SK-N-SH (cell line): Measurements from ENCODE around the gene LRRC72. TPM values are rescaled to one million over a fixed set of nuclear protein-coding genes. Genes with fewer than 3 reads are reported as not detected.

ENCODE experiments used
- CTCF ChIA-PET: fragments of 300-600, 350-600 bp; formaldehyde crosslinking; extraction: SDS; loops from one replicate; lab custom pipeline; 2021; lab: Yijun Ruan, JAX
- POLR2A ChIA-PET: fragments of 350-600 bp; sonication (Branson Sonifier 250); formaldehyde crosslinking; extraction: SDS; loops from one replicate; lab custom pipeline; 2020; ENCODE audit warnings: antibody characterized with exemption, inconsistent platforms; lab: Yijun Ruan, JAX
- DNase-seq: peaks from one replicate; pipeline ENCODE4 v3.0.0; 2012
- H2AFZ ChIP-seq: fragments of 200-600 bp; sonication (generic); 2 replicates; pipeline ENCODE4 v1.8.1; 2016; ENCODE audit warnings: antibody characterized with exemption, mild to moderate bottlenecking, low read depth
- H3F3A ChIP-seq: fragments of 200-600 bp; sonication (generic); replicated peaks from 2 replicates; pipeline ENCODE3; 2016; ENCODE audit warnings: antibody characterized with exemption, mild to moderate bottlenecking; ENCODE audit not compliant: insufficient read depth
- H3K27ac ChIP-seq, 2 experiments: fragments of 200-500 bp in 1 of 2; fragments of 200-600 bp in 1 of 2; sonication (Bioruptor generic) in 1 of 2; sonication (generic), shearing (Covaris generic) in 1 of 2; 2 replicates each; pipeline versions ENCODE4 v1.5.1 to v1.6.1; 2014 to 2016; ENCODE audit warnings: low read depth in 2 of 2, inconsistent platforms in 1 of 2, low read length in 1 of 2, mild to moderate bottlenecking in 1 of 2, mixed read lengths in 1 of 2
- H3K27me3 ChIP-seq: fragments of 200-600 bp; sonication (generic), shearing (Covaris generic); 2 replicates; pipeline ENCODE4 v1.6.1; 2016; ENCODE audit warnings: mixed run types; ENCODE audit not compliant: insufficient read depth
- H3K36me3 ChIP-seq, 2 experiments: fragments of 200-500 bp in 1 of 2; fragments of 200-600 bp in 1 of 2; sonication (Bioruptor generic) in 1 of 2; sonication (generic) in 1 of 2; replicated peaks in 1 of 2; 2 replicates each; pipeline versions ENCODE3 to v1.5.1; 2014 to 2016; ENCODE audit warnings: low read length in 1 of 2, mild to moderate bottlenecking in 1 of 2; ENCODE audit not compliant: insufficient read depth in 2 of 2, control insufficient read depth in 1 of 2
- H3K4me1 ChIP-seq, 2 experiments: fragments of 200-500 bp in 1 of 2; fragments of 200-600 bp in 1 of 2; sonication (Bioruptor generic) in 1 of 2; sonication (generic), shearing (Covaris generic) in 1 of 2; 2 replicates each; pipeline versions ENCODE4 v1.5.1 to v1.6.1; 2014 to 2016; ENCODE audit warnings: low read depth in 1 of 2, low read length in 1 of 2, mixed run types in 1 of 2; ENCODE audit not compliant: insufficient read depth in 2 of 2, control insufficient read depth in 1 of 2
- H3K4me2 ChIP-seq: fragments of 200-600 bp; sonication (generic), shearing (Covaris generic); 2 replicates; pipeline ENCODE4 v1.6.1; 2017; ENCODE audit warnings: mixed run types
- H3K4me3 ChIP-seq, 2 experiments: fragments of 200-500 bp in 1 of 2; fragments of 200-600 bp in 1 of 2; sonication (Bioruptor generic) in 1 of 2; sonication (generic), shearing (Covaris generic) in 1 of 2; 2 replicates each; pipeline versions ENCODE4 v1.5.1 to v1.8.1; 2014 to 2016; ENCODE audit warnings: low read depth in 2 of 2, inconsistent platforms in 1 of 2, low read length in 1 of 2, mild to moderate bottlenecking in 1 of 2, mixed read lengths in 1 of 2, moderate library complexity in 1 of 2
- H3K79me2 ChIP-seq: fragments of 200-600 bp; sonication (generic); 2 replicates; pipeline ENCODE4 v1.8.1; 2017; ENCODE audit warnings: mild to moderate bottlenecking; ENCODE audit not compliant: insufficient read depth
- H3K9ac ChIP-seq: fragments of 200-600 bp; sonication (generic); 2 replicates; pipeline ENCODE4 v1.6.1; 2017; ENCODE audit warnings: mixed run types
- H3K9me2 ChIP-seq: fragments of 200-600 bp; sonication (generic); 2 replicates; pipeline ENCODE4 v1.6.1; 2017; ENCODE audit warnings: mixed run types
- H3K9me3 ChIP-seq: fragments of 200-600 bp; sonication (generic); 2 replicates; pipeline ENCODE4 v1.6.1; 2017; ENCODE audit warnings: mixed run types, mild to moderate bottlenecking, moderate library complexity
- H4K20me1 ChIP-seq: fragments of 200-600 bp; sonication (generic); 2 replicates; pipeline ENCODE4 v1.6.1; 2017; ENCODE audit warnings: mild to moderate bottlenecking, mixed run types; ENCODE audit not compliant: insufficient read depth
- CHD2 ChIP-seq: fragments of 150-350 bp; IDR thresholded peaks from 2 replicates; pipeline ENCODE4 v1.6.1; 2018; ENCODE audit warnings: low read length; ENCODE audit not compliant: partially characterized antibody
- FOSL2 ChIP-seq: IDR thresholded peaks from 2 replicates; pipeline ENCODE4 v1.4.0; 2012; ENCODE audit warnings: low read depth, mild to moderate bottlenecking, moderate library complexity, borderline replicate concordance
- FOXJ3 ChIP-seq: sonication (generic); formaldehyde crosslinking; IDR thresholded peaks from 2 replicates; pipeline ENCODE4 v1.5.1; 2020; ENCODE audit warnings: mild to moderate bottlenecking, missing genetic modification reagents
- FOXM1 ChIP-seq: IDR thresholded peaks from 2 replicates; pipeline ENCODE4 v1.4.0; 2012; ENCODE audit warnings: low read depth, mild to moderate bottlenecking
- GABPA ChIP-seq: IDR thresholded peaks from 2 replicates; pipeline ENCODE4 v1.4.0; 2012; ENCODE audit warnings: low read depth, mild to moderate bottlenecking
- GATA2 ChIP-seq: sonication (generic); formaldehyde crosslinking; IDR thresholded peaks from 2 replicates; pipeline ENCODE4 v1.5.0; 2020; ENCODE audit warnings: mild to moderate bottlenecking, missing genetic modification reagents
- MEF2A ChIP-seq: IDR thresholded peaks from 2 replicates; pipeline ENCODE4 v1.4.0; 2012; ENCODE audit warnings: low read depth, borderline replicate concordance
- NFIC ChIP-seq: IDR thresholded peaks from 2 replicates; pipeline ENCODE4 v1.4.0; 2012; ENCODE audit warnings: borderline replicate concordance
- NRF1 ChIP-seq: IDR thresholded peaks from 2 replicates; pipeline ENCODE4 v1.6.1; 2012; ENCODE audit warnings: low read depth, mild to moderate bottlenecking, low read length
- POLR2AphosphoS5 ChIP-seq: IDR thresholded peaks from 2 replicates; pipeline ENCODE4 v1.6.1; 2012; ENCODE audit warnings: low read depth, low read length
- RAD21 ChIP-seq: IDR thresholded peaks from 2 replicates; pipeline ENCODE4 v1.6.1; 2012; ENCODE audit warnings: mild to moderate bottlenecking, low read length
- RFX5 ChIP-seq: IDR thresholded peaks from 2 replicates; pipeline ENCODE4 v1.6.1; 2012; ENCODE audit warnings: mild to moderate bottlenecking, improper control_type of control experiment, low read length
- SIN3A ChIP-seq: IDR thresholded peaks from 2 replicates; pipeline ENCODE4 v1.6.1; 2012; ENCODE audit warnings: low read depth, mild to moderate bottlenecking, low read length, moderate library complexity, borderline replicate concordance
- TCF12 ChIP-seq: IDR thresholded peaks from 2 replicates; pipeline ENCODE4 v1.4.0; 2012
- WGBS: methylation state at CpG from one replicate; pipeline ENCODE4 v1.1.6; 2017; ENCODE audit warnings: low lambda C conversion rate; 5-methylcytosine and 5-hydroxymethylcytosine counted together
- polyA plus RNA-seq, 3 experiments: library from polyadenylated mRNA; depleted of rRNA; stranded (reverse); fragments of >200 nt; gene quantifications; 2 replicates each; pipeline ENCODE4 v1.2.3, GENCODE V29; 2012
- TF ChIP-seq, protein P1 (sequence below): fragments of 150-350 bp; IDR thresholded peaks from 2 replicates; pipeline ENCODE4 v1.6.1; 2017; ENCODE audit warnings: antibody characterized with exemption, low read length, low read depth, borderline replicate concordance
- TF ChIP-seq, protein P2 (sequence below): IDR thresholded peaks from 2 replicates; pipeline ENCODE4; 2012
- TF ChIP-seq, protein P3 (sequence below): fragments of 200-600 bp; sonication (generic); IDR thresholded peaks from 2 replicates; pipeline ENCODE4 v1.6.1; 2017; ENCODE audit warnings: antibody characterized with exemption, mild to moderate bottlenecking, moderate library complexity
- TF ChIP-seq, protein P4 (sequence below): IDR thresholded peaks from 2 replicates; pipeline ENCODE4 v1.4.0; 2012; ENCODE audit warnings: low read depth
- TF ChIP-seq, protein P5 (sequence below): IDR thresholded peaks from 2 replicates; pipeline ENCODE4 v1.6.1; 2012; ENCODE audit warnings: mild to moderate bottlenecking, low read depth, low read length, moderate library complexity

Gene LRRC72
- polyA plus RNA-seq, 1 of the 3 experiments (the other 2 are of a cell fraction): not detected

DNA sequence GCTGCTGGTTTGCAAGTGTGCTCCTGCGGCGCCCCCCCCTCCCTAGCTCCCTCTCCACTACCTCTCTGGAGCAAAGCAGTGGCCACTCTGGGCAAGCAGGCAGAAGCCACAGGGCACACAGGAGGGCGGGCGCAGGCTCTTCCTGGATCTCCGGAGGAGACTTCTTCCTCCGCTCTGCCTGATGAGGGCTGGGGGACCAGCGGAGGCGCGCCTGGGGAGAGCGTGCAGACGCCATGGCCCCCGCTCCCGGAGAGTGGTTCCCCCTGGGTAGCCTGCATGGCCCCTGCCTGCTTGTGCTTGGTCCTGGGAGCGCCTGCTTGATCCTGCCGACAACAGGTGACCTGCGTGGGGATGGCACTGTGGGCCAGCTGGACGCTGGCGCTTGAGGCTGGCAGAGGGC lies 89.9 kb downstream of the LRRC72 start:
- no peak overlapping the region for H3K4me2 ChIP-seq
- no peaks in the 10 kb centered on the region for H3K9me2 ChIP-seq
- DNase-seq: no peak
- no peak overlapping the region for H2AFZ ChIP-seq
- 82% methylated on average over 9 of the region's 18 CpGs for WGBS
- CTCF ChIA-PET: interaction anchor here (0.6 kb wide), 1 partner anchor 1925 kb away, joined by 3 read pairs; no protein-coding TSS in a partner anchor
- H3K36me3 ChIP-seq: peaks cover 46 to 55% of the 10 kb centered on the region in 2 experiments
- POLR2A ChIA-PET: no interaction called here
- no peaks in the 10 kb centered on the region for H3K4me1 ChIP-seq
- no peak overlapping the region for H3K9ac ChIP-seq
- H3K79me2 ChIP-seq: no peaks in the 10 kb centered on the region
- H3K27me3 ChIP-seq: no peaks in the 10 kb centered on the region
- TF ChIP-seq RFX5: no peak
- TF ChIP-seq GATA2 (CRISPR knock-in tag): no peak
- no peak for TF ChIP-seq MEF2A
- TF ChIP-seq NRF1: no peak
- TF ChIP-seq POLR2AphosphoS5: no peak
- no peak for TF ChIP-seq FOSL2
- TF ChIP-seq, protein P1, sequence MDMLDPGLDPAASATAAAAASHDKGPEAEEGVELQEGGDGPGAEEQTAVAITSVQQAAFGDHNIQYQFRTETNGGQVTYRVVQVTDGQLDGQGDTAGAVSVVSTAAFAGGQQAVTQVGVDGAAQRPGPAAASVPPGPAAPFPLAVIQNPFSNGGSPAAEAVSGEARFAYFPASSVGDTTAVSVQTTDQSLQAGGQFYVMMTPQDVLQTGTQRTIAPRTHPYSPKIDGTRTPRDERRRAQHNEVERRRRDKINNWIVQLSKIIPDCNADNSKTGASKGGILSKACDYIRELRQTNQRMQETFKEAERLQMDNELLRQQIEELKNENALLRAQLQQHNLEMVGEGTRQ: no peak
- no peak for TF ChIP-seq CHD2
- TF ChIP-seq GABPA: no peak
- TF ChIP-seq TCF12: no peak
- TF ChIP-seq, protein P2, sequence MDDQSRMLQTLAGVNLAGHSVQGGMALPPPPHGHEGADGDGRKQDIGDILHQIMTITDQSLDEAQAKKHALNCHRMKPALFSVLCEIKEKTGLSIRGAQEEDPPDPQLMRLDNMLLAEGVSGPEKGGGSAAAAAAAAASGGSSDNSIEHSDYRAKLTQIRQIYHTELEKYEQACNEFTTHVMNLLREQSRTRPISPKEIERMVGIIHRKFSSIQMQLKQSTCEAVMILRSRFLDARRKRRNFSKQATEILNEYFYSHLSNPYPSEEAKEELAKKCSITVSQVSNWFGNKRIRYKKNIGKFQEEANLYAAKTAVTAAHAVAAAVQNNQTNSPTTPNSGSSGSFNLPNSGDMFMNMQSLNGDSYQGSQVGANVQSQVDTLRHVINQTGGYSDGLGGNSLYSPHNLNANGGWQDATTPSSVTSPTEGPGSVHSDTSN: no peak
- TF ChIP-seq NFIC: no peak
- TF ChIP-seq, protein P3, sequence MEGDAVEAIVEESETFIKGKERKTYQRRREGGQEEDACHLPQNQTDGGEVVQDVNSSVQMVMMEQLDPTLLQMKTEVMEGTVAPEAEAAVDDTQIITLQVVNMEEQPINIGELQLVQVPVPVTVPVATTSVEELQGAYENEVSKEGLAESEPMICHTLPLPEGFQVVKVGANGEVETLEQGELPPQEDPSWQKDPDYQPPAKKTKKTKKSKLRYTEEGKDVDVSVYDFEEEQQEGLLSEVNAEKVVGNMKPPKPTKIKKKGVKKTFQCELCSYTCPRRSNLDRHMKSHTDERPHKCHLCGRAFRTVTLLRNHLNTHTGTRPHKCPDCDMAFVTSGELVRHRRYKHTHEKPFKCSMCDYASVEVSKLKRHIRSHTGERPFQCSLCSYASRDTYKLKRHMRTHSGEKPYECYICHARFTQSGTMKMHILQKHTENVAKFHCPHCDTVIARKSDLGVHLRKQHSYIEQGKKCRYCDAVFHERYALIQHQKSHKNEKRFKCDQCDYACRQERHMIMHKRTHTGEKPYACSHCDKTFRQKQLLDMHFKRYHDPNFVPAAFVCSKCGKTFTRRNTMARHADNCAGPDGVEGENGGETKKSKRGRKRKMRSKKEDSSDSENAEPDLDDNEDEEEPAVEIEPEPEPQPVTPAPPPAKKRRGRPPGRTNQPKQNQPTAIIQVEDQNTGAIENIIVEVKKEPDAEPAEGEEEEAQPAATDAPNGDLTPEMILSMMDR: no peak
- no peaks in the 10 kb centered on the region for H4K20me1 ChIP-seq
- H3K9me3 ChIP-seq: no peaks in the 10 kb centered on the region
- no peak overlapping the region for H3K4me3 ChIP-seq
- no peak overlapping the region for H3K27ac ChIP-seq
- H3F3A ChIP-seq: no peaks in the 10 kb centered on the region

DNA sequence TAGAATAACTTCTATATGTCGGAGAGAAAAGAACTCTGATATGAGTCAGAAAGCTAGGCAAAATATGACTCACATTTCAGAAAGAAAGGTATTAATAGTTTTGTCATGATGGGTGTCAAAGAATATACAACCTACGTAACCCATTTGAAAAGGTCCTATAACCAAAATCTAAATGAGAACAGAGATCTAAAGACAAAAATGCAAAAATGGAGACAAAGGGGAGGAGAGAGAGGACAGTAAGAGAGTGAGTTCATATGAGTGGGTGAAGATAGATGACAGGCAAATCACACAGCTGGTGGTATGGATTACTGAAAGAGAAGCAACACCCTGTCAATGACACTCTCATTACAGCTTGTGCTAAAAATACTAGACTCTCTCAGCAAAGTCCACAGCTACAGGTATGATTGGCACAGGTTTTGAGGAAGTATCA lies 93.4 kb downstream of the LRRC72 start:
- DNase-seq: no peak
- Histone ChIP-seq H3K79me2 (no peaks in the 10 kb centered on the region), H3K4me1 (no peaks in the 10 kb centered on the region), H3K9ac (no peak overlapping the region), H4K20me1 (no peaks in the 10 kb centered on the region), H3K4me2 (no peak overlapping the region), H3K9me3 (no peaks in the 10 kb centered on the region), H3K27ac (no peak overlapping the region), H3F3A (no peaks in the 10 kb centered on the region), H3K4me3 (no peak overlapping the region), H3K27me3 (no peaks in the 10 kb centered on the region), H3K36me3 (peaks cover 54 to 65% of the 10 kb centered on the region in 2 experiments), H2AFZ (no peak overlapping the region), H3K9me2 (no peaks in the 10 kb centered on the region)
- 95% methylated on average over 2 of the region's 2 CpGs for WGBS
- CTCF ChIA-PET: interaction anchor here (0.6 kb wide), 1 partner anchor 188 kb away, joined by 3 read pairs; no protein-coding TSS in a partner anchor
- POLR2A ChIA-PET: no interaction called here
- no peak for TF ChIP-seq MEF2A
- no peak for TF ChIP-seq FOXJ3 (CRISPR knock-in tag)
- no peak for TF ChIP-seq SIN3A
- TF ChIP-seq, protein P4, sequence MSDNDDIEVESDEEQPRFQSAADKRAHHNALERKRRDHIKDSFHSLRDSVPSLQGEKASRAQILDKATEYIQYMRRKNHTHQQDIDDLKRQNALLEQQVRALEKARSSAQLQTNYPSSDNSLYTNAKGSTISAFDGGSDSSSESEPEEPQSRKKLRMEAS: no peak
- TF ChIP-seq, protein P5, sequence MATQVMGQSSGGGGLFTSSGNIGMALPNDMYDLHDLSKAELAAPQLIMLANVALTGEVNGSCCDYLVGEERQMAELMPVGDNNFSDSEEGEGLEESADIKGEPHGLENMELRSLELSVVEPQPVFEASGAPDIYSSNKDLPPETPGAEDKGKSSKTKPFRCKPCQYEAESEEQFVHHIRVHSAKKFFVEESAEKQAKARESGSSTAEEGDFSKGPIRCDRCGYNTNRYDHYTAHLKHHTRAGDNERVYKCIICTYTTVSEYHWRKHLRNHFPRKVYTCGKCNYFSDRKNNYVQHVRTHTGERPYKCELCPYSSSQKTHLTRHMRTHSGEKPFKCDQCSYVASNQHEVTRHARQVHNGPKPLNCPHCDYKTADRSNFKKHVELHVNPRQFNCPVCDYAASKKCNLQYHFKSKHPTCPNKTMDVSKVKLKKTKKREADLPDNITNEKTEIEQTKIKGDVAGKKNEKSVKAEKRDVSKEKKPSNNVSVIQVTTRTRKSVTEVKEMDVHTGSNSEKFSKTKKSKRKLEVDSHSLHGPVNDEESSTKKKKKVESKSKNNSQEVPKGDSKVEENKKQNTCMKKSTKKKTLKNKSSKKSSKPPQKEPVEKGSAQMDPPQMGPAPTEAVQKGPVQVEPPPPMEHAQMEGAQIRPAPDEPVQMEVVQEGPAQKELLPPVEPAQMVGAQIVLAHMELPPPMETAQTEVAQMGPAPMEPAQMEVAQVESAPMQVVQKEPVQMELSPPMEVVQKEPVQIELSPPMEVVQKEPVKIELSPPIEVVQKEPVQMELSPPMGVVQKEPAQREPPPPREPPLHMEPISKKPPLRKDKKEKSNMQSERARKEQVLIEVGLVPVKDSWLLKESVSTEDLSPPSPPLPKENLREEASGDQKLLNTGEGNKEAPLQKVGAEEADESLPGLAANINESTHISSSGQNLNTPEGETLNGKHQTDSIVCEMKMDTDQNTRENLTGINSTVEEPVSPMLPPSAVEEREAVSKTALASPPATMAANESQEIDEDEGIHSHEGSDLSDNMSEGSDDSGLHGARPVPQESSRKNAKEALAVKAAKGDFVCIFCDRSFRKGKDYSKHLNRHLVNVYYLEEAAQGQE: no peak
- no peak for TF ChIP-seq RAD21
- TF ChIP-seq FOXM1: no peak
- TF ChIP-seq, protein P2: no peak
